ENCODE measurements around the gene LRRFIP2.
"Not testable (repeated sequence)": the region's sequence is repeated elsewhere in the genome, so short reads cannot be mapped to it uniquely, and the experiment has no call there.

LRRFIP2 gene, protein sequence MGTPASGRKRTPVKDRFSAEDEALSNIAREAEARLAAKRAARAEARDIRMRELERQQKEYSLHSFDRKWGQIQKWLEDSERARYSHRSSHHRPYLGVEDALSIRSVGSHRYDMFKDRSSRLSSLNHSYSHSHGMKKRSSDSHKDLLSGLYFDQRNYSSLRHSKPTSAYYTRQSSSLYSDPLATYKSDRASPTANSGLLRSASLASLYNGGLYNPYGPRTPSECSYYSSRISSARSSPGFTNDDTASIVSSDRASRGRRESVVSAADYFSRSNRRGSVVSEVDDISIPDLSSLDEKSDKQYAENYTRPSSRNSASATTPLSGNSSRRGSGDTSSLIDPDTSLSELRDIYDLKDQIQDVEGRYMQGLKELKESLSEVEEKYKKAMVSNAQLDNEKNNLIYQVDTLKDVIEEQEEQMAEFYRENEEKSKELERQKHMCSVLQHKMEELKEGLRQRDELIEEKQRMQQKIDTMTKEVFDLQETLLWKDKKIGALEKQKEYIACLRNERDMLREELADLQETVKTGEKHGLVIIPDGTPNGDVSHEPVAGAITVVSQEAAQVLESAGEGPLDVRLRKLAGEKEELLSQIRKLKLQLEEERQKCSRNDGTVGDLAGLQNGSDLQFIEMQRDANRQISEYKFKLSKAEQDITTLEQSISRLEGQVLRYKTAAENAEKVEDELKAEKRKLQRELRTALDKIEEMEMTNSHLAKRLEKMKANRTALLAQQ

DNA sequence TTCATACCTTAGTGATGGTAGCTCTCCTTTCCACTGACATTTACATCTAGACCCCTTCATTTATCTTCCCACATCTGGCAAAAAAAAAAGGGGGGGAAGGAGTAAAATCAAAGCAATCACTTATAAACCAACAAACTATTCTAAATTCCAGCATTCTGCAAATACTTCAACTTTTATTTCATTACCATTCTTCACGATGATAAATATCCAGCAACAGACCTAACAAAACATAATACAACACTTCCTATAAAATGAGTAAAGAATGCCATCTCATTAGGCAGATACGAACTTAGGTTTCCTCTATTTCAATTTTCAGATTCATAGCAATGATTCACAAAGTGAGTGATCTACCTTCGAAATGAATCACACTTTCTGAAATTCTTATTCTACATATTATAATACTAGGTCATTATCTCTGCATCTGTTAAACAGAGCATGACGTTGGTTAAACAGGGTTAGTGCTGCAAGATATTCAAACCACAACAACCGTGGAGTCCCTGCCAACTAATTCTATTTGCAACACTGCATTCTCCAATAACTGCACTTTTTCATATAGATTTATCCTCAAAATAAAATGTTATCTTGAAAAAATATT, at the start of gene LRRFIP2:
TSS of gene LRRFIP2 (minus strand) at position 51 of the 595 bp plus-strand sequence. CDS start 25,599 bp downstream, outside the sequence.
- DNase-seq, result no peak
- peak; percentile 31 to 46 for ATAC-seq (replicated peaks)
- H3K36me3 Mint-ChIP-seq, result peaks cover 0 to 14% of the 10 kb centered on the region in 2 donors
- H3K4me1 Mint-ChIP-seq, result peaks cover 26 to 54% of the 10 kb centered on the region in 2 donors
- H3K9me3 Mint-ChIP-seq, result no peaks in the 10 kb centered on the region
- peak within 1 kb of the TSS; percentile 78 for H3K27ac Mint-ChIP-seq
- H3K27me3 Mint-ChIP-seq, result no peaks in the 10 kb centered on the region
- peak within 1 kb of the TSS; percentile 92 to 98 for H3K4me3 Mint-ChIP-seq

DNA sequence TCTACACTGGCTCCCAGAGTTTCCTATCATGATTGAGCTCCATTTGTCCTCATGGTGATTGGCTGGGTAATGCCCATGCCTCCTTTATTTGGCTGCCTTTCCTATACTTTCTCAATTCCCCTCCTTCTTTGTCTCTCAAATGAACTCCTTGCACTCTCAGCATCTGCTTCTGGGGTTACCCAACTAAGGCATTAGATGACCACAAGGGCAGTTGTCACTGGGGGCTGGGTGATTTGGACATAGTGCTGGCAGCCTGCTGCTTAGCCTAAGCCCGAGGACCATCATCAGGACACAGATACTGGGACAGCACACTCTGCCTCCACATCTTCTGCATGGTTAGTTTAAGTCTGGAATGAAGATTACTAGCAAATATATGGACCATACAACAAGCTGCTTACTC, 49.2 kb upstream of the LRRFIP2 start:
- no peaks in the 10 kb centered on the region for H3K27me3 Mint-ChIP-seq
- no peak overlapping the region for H3K4me3 Mint-ChIP-seq
- no peaks in the 10 kb centered on the region for H3K36me3 Mint-ChIP-seq
- no peaks in the 10 kb centered on the region for H3K9me3 Mint-ChIP-seq
- H3K4me1 Mint-ChIP-seq, result no peaks in the 10 kb centered on the region
- DNase-seq, result no peak
- H3K27ac Mint-ChIP-seq, result no peak overlapping the region
- no peak for ATAC-seq (replicated peaks)

DNA sequence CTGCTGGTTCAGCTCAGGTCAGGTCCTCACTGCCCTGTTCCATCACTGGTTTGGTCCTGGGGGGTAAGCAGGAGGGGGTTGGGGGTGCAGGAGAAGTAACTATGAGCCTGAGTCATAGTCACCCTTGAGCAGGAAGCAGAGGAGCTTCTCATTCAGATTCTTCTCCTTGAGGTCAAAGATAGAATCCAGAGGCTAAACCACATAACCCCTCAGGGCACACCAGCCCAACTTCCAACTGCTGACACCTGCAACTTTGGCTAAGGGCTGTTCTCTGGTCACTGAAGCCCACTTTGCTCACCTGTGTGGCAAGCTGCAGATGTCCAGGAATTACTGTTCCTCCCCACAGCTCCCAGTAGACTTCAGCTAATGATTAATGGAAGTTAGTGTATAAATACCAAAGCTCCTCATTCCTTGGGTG, 48.8 kb upstream of the LRRFIP2 start:
- Mint-ChIP-seq H3K36me3 (no peaks in the 10 kb centered on the region), H3K27me3 (no peaks in the 10 kb centered on the region), H3K4me3 (no peak overlapping the region), H3K27ac (no peak overlapping the region), H3K9me3 (no peaks in the 10 kb centered on the region), H3K4me1 (no peaks in the 10 kb centered on the region)
- DNase-seq, result no peak
- no peak for ATAC-seq (replicated peaks)

DNA sequence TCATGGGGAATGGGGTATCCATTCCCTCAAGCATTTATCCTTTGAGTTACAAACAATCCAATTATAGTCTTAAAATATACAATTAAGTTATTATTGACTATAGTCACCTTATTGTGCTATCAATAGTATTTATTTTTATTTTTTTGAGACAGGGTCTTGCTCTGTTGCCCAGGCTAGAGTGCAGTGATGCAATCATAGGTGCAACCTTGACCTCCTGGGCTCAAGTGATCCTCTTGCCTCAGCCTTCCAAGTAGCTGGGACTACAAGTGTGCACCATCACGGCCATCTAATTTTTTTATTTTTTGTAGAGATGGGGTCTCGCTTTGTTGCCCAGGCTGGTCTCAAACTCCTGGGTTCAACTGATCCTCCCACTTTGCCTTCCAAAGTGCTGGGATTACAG, 48.2 kb upstream of the LRRFIP2 start:
- not testable (repeated sequence) for ATAC-seq (replicated peaks); H3K27ac Mint-ChIP-seq; H3K4me1 Mint-ChIP-seq; DNase-seq; H3K36me3 Mint-ChIP-seq; H3K9me3 Mint-ChIP-seq; H3K4me3 Mint-ChIP-seq; H3K27me3 Mint-ChIP-seq

DNA sequence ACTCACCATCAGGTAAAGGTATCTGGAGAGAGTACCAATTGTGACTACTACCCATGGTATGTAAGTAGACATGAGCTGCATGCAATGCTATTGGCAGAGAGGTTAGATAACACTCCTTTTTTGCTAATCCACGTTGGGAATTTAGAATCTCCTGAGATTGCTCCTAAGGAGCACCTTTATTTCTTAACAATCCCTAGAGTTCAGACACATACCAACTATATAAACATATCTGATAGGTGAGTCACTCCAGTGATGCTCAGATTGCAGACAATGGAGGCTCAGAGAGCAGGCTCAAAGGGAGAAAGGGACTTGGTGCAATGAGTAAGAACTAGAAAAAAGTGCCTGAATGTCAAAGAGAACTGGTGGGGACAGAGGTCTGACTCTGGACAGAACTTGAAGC, 47.0 kb upstream of the LRRFIP2 start:
- Mint-ChIP-seq H3K4me3 (no peak overlapping the region), H3K36me3 (no peaks in the 10 kb centered on the region), H3K4me1 (no peaks in the 10 kb centered on the region), H3K27me3 (no peaks in the 10 kb centered on the region), H3K9me3 (no peaks in the 10 kb centered on the region), H3K27ac (no peak overlapping the region)
- DNase-seq (no peak), ATAC-seq (replicated peaks) (peak; percentile 25 to 47)

DNA sequence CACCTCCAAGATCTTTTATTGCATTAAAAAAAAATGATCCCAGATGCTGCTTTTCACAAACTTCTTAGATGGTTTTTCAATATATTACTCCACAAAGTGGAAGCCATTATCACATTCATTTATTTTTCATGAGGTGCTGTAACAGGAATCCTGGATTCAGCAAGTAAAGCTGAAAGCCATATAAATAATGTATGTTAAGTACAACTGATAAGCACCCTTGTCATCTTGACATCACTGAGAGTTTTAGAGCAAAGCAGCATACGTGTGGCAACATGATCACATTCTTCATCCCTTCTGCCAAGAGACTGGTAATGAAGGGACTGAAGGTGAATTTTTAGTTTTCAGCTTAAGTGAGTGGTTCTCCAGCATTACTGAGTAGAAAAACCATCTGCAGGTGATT, 44.9 kb upstream of the LRRFIP2 start:
- DNase-seq (no peak), ATAC-seq (replicated peaks) (no peak)
- Mint-ChIP-seq H3K27ac (no peak overlapping the region), H3K4me3 (no peak overlapping the region), H3K9me3 (no peaks in the 10 kb centered on the region), H3K36me3 (no peaks in the 10 kb centered on the region), H3K27me3 (no peaks in the 10 kb centered on the region), H3K4me1 (no peaks in the 10 kb centered on the region)

DNA sequence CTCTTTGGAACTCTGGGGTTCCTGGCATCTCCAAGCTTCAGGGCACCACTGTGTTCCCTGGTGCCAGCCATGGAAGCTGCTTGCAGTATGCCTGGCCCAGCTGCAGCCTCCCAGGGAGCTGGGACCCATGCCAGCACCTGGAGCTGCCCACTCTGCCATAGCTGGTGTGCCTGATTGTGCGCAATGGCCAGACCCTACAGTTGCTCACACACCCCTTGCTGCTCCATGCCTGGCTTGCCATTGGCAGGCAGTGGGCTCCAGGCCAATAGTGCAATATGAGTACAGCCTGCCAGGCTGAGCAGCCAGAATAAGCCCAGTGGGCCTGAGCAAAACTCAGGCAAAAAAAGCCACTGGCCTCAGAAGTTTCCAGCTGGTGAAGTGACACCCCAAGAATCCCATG, 43.8 kb upstream of the LRRFIP2 start:
- H3K27me3 Mint-ChIP-seq, result no peaks in the 10 kb centered on the region
- H3K9me3 Mint-ChIP-seq, result no peaks in the 10 kb centered on the region
- no peak overlapping the region for H3K4me3 Mint-ChIP-seq
- no peak for ATAC-seq (replicated peaks)
- H3K4me1 Mint-ChIP-seq, result no peaks in the 10 kb centered on the region
- DNase-seq, result no peak
- H3K27ac Mint-ChIP-seq, result no peak overlapping the region
- H3K36me3 Mint-ChIP-seq, result no peaks in the 10 kb centered on the region

DNA sequence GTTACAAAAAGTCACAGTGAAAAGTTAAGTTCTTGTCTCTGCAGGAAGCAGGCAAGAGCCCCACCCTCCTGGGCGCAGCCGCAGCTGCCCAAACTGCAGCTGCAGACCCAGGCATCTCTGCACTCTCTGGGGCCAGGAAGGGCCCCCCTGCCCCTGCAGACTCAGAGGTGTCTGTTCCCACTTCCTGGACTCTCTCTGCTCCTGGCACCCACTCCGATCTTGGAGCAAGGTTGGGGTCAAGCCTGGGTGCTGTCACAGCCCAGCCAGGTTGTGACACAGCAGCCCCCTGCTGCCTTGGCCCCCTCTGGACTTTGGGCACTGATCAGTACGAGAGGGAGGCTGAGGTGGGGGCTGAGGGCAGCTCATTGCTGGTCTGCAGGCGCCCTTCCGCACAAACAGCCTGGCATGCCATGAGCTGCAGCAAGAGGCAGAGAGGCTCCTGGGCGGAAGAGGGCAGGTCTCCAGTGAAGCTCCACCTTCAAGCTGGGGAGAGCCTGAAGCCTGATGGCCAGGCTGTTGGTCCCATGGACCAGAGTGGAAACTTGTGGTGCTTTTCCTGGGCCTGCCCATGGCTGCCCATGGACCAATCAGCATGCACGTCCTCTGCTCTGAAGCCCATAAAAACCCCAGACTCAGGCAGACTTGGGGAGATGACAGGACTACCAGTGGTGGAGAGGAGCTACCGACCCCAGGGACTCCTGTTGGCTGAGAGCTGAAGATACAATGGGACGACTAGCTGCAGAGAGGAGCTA, 42.9 kb upstream of the LRRFIP2 start:
- no peak for ATAC-seq (replicated peaks)
- Mint-ChIP-seq H3K27me3 (no peaks in the 10 kb centered on the region), H3K36me3 (no peaks in the 10 kb centered on the region), H3K4me1 (no peaks in the 10 kb centered on the region), H3K27ac (no peak overlapping the region), H3K9me3 (no peaks in the 10 kb centered on the region), H3K4me3 (no peak overlapping the region)
- no peak for DNase-seq

DNA sequence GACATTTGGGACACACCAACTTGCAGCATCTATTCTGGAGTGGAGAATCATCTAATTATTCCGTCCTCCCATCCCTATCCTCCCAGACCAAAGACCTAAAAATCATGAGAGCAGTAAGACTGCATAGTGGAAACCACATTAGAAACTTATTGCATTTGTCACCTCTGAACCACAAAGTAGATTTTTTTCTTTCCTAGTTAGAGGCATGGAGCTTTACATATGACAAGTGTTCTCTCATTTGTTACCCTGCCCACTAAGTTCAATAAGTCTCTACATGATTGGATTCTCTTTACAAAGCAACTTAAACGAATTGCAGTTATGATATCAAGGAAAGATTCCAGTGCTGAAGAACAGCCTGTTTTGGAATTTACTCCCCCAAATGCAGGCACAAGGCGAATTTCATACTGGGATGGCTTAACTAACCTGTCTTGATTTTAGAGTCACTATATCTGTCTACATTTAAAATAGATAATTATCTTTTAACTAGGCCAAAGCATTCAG, 42.3 kb upstream of the LRRFIP2 start:
- no peaks in the 10 kb centered on the region for H3K36me3 Mint-ChIP-seq
- no peaks in the 10 kb centered on the region for H3K4me1 Mint-ChIP-seq
- H3K27me3 Mint-ChIP-seq, result no peaks in the 10 kb centered on the region
- DNase-seq (no peak), ATAC-seq (replicated peaks) (no peak)
- H3K9me3 Mint-ChIP-seq, result no peaks in the 10 kb centered on the region
- no peak overlapping the region for H3K4me3 Mint-ChIP-seq
- no peak overlapping the region for H3K27ac Mint-ChIP-seq

DNA sequence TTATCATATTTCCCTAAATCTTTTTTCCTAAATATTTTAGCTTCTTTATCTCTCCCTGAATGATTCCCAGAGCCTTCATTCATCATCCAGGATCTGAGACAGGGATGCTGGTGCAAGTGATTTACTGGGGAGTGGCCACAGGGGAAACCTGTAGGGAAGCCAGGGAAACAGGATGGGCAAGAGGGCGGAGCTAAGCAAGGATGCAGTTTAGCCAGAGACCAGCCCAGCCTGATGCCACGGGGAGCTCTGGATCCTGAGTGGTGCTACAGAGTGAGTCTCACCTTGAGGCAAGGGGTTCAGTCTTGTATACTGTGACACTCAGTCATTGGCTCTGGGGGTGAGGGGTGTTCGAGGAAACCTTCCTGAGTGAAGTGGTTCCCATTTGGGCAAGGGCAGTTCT, 39.7 kb upstream of the LRRFIP2 start:
- H3K4me3 Mint-ChIP-seq, result no peak overlapping the region
- no peaks in the 10 kb centered on the region for H3K36me3 Mint-ChIP-seq
- no peak for DNase-seq
- H3K9me3 Mint-ChIP-seq, result no peaks in the 10 kb centered on the region
- no peaks in the 10 kb centered on the region for H3K27me3 Mint-ChIP-seq
- no peak for ATAC-seq (replicated peaks)
- H3K4me1 Mint-ChIP-seq, result no peaks in the 10 kb centered on the region
- H3K27ac Mint-ChIP-seq, result no peak overlapping the region

DNA sequence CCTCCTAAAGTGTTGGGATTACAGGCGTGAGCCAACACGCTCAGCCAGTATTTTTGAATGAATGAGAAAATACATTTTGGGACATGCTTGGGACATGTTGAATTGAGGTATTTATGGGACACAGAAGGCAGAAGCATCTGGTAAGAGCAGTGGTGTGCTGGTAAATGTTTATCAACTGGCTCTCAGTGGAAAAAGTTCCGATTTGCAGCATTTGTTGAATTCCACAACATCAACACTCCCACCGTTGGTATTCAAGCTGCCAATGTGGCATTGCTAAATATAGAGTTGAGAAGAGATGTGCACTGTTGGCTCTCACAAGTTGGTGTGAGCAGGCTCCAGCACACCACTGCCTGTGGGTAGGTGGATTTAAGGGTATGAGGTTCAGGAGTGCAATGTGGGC, 35.8 kb upstream of the LRRFIP2 start:
- H3K4me3 Mint-ChIP-seq, result no peak overlapping the region
- H3K27ac Mint-ChIP-seq, result no peak overlapping the region
- H3K4me1 Mint-ChIP-seq, result no peaks in the 10 kb centered on the region
- H3K9me3 Mint-ChIP-seq, result no peaks in the 10 kb centered on the region
- ATAC-seq (replicated peaks), result no peak
- no peaks in the 10 kb centered on the region for H3K27me3 Mint-ChIP-seq
- no peaks in the 10 kb centered on the region for H3K36me3 Mint-ChIP-seq
- no peak for DNase-seq

DNA sequence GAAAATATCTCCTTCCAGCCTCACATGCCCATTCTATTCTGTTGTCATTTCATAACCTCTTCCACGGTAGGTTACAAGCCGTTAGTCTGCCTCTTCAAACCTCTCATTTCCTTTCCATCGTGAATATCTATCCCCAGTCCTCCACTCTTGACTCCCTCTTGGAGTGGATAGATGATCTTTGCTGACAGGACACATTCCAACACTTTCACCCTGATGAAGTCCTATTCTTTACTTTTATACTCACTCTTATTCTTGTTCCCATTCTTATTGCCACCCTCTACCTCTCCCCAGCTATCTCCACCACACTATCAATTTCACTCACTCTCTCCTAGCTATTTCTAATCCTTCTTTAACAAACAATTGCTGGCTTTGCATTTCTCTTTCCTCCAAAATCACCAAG, 34.2 kb upstream of the LRRFIP2 start:
- not testable (repeated sequence) for DNase-seq; H3K4me1 Mint-ChIP-seq; H3K27me3 Mint-ChIP-seq; ATAC-seq (replicated peaks); H3K27ac Mint-ChIP-seq; H3K36me3 Mint-ChIP-seq; H3K9me3 Mint-ChIP-seq; H3K4me3 Mint-ChIP-seq

DNA sequence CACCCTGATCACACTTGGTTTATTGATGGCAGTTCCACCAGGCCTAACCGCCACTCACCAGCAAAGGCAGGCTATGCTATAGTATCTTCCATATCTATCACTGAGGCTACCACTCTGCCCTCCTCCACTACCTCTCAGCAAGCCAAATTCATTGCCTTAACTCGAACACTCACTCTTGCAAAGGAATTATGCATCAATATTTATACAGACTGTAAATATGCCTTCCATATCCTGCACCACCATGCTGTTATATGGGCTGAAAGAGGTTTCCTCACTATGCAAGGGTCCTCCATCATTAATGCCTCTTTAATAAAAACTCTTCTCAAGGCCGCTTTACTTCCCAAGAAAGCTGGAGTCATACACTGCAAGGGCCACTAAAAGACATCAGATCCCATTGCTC, 33.6 kb upstream of the LRRFIP2 start:
- not testable (repeated sequence) for H3K4me3 Mint-ChIP-seq; H3K27ac Mint-ChIP-seq; DNase-seq; H3K27me3 Mint-ChIP-seq; ATAC-seq (replicated peaks); H3K4me1 Mint-ChIP-seq; H3K36me3 Mint-ChIP-seq; H3K9me3 Mint-ChIP-seq

DNA sequence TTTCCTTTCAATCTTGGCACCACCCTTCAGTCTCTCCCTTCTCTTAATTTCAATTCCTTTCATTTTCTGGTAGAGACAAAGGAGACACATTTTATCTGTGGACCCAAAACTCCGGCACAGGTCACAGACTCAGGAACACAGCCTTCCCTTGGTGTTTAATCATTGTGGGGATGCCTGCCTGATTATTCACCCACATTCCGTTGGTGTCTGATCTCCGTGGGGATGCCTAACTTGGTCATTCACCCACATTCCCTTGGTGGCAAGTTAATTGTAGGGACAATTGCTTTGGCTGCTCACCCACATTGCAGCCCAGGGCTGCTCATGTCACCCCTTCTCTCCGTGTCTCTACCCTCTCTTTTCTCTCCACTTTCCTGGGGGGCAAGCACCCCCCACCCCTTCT, 31.7 kb upstream of the LRRFIP2 start:
- not testable (repeated sequence) for H3K36me3 Mint-ChIP-seq; H3K4me3 Mint-ChIP-seq; H3K27ac Mint-ChIP-seq; DNase-seq; ATAC-seq (replicated peaks); H3K4me1 Mint-ChIP-seq; H3K9me3 Mint-ChIP-seq; H3K27me3 Mint-ChIP-seq
